Urinary bladder (tissue), 4 donors: ENCODE measurements around the gene GFY. TPM values are rescaled to one million over a fixed set of nuclear protein-coding genes. Genes with fewer than 3 reads are reported as not detected.

ENCODE experiments used
- DNase-seq: peaks from one replicate; pipeline ENCODE4 v3.0.0-alpha.2; 2015; ENCODE audit errors: extremely low spot score
- H3K27ac ChIP-seq: one replicate; pipeline ENCODE4 v1.5.1; 2013; ENCODE audit warnings: low read depth, mild to moderate bottlenecking, moderate library complexity
- H3K36me3 ChIP-seq: one replicate; pipeline ENCODE4 v1.6.1; 2013; ENCODE audit warnings: mild to moderate bottlenecking, moderate library complexity; ENCODE audit not compliant: insufficient read depth
- H3K4me1 ChIP-seq: one replicate; pipeline ENCODE4 v1.6.1; 2013; ENCODE audit warnings: mild to moderate bottlenecking, moderate library complexity; ENCODE audit not compliant: insufficient read depth
- H3K4me3 ChIP-seq: one replicate; pipeline ENCODE4 v1.5.1; 2013; ENCODE audit warnings: low read depth, low read length
- WGBS: extraction: QIAGEN DNeasy Blood & Tissue Kit; methylation state at CpG from one replicate; pipeline ENCODE4 v1.1.7; 2013; 5-methylcytosine and 5-hydroxymethylcytosine counted together
- polyA plus RNA-seq: library from polyadenylated mRNA; stranded (reverse); fragments of 200-250 nt; gene quantifications from one replicate; pipeline ENCODE4 v1.2.3, GENCODE V29; 2013
- total RNA-seq: library from RNA; depleted of rRNA; stranded (reverse); fragments of >200 nt; gene quantifications from one replicate; pipeline ENCODE4 v1.2.3, GENCODE V29; 2014
- donor health status: healthy with polysubstance abuse.
- donor health status: healthy.

GFY gene
- total and polyA plus RNA-seq, 2 donors = not detected

DNA sequence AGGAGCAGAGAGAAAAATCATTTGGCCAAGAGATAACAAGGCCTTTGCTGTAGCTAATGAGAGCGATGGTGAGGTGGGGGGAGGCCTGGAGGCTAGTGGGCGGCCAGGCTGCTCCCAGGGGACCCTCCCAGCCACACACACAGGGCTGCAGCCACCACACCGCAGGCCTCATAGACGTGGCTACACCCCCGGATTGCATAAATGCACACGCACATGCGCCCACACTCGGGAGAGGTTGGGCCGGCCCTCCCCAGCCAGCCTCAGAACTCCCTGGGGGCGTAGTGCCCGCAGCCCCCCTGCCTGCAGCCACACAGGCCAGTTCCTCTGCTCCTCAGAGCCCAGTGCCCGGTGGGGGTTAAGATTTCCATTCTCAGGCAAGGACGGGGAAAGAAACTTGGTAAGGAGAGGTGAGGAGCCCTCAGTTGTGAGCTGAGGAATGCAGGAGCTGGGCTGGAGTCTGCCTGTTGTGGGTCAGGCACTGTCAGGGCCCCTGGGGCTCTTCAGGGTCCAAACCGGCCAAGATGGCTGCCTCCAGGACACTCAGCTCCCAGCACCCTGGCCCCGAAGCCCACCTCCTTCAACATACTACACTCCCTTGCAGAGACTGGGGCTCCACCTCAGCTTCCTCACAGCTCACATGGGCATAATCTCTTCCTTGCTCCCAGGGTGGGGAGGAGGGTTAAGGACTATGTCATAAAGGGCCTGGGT is 9.9 kb upstream of the GFY start:
- Histone ChIP-seq H3K4me3 (no peak overlapping the region), H3K36me3 (no peaks in the 10 kb centered on the region), H3K4me1 (no peaks in the 10 kb centered on the region), H3K27ac (no peak overlapping the region)
- 69% methylated on average over 15 of the region's 15 CpGs for WGBS
- no peak for DNase-seq

DNA sequence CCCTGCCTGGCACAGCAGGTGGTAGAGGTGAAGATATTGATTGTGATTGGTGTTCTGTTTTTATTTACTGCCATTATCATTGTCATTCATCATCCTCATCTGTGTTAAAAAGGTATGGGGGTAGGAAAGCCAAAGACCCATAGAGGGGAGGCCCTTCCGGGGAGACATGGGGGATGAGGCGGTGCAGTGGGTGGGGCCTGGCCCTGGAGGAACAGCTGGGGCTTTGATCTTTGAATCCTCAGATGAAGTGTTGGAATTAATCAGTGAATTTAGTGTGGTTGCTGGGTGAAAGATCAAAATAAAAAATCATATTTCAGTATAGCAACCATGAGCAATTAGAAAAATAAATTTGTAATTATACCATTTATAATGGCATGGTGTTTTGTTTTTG is 9.4 kb upstream of the GFY start:
- no peak for DNase-seq
- Histone ChIP-seq H3K27ac (no peak overlapping the region), H3K4me3 (no peak overlapping the region), H3K36me3 (no peaks in the 10 kb centered on the region), H3K4me1 (no peaks in the 10 kb centered on the region)
- WGBS = 81% methylated on average over 2 of the region's 2 CpGs

DNA sequence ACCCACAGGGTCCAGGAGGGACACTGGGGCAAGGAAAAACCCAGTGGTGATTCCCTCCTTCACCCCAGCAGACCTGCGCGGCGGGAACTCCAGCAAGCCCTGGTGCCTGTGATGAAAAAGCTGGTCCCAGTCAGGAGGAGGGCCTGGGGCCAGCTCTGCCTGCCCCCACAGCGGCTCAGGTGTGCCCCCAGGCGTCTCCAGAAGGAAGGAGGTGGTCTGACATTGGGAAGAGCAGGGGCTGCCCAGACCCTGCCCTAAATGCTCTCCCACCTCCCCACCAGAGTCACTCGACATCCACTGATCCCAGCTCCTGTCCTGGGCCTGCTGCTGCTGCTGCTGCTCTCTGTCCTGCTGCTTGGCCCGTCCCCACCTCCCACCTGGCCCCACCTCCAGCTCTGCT is 8.1 kb upstream of the GFY start:
- Histone ChIP-seq H3K27ac (no peak overlapping the region), H3K4me1 (no peaks in the 10 kb centered on the region), H3K36me3 (no peaks in the 10 kb centered on the region), H3K4me3 (no peak overlapping the region)
- DNase-seq = no peak
- WGBS = 37% methylated on average over 7 of the region's 7 CpGs

DNA sequence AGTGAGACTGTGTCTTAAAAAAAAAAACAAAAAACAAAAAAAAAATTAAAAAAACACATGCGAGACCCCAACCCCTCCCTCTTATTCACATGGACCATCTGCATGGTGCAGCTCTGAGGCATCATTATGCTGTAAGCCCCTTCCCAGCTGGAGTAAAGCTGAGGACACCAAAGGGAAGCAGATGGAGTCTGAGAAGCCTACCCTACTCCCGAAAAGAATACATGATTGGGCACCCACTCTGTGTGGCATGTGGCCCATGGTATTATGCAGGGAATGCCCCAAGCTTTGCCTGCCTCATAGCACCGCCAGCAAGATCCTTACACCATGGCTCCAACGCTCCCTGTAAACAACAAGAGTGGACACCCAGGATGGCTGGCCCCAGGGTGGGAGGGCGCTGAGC is 6.7 kb upstream of the GFY start:
- no peak for DNase-seq
- WGBS = 87% methylated on average over 5 of the region's 5 CpGs

DNA sequence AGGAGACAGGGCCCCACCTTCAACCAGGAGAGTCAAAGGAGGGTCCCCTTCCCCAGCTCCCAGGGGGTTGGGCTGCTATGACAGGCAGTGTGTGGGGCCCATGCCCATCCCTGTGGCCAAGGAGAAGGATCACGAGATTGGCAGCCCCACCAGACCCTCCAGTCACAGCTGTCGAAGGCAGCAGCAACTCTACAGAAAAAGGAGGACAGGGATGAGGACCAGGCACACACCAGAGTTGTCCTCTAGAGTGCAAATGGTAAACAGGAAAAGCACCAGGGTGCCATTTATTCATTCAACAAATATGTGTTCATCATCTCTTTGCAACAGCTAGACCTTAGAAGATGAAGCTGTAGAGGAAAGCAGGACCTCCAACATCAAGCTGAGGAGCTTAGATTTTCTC is 6.0 kb upstream of the GFY start:
- Histone ChIP-seq H3K27ac (no peak overlapping the region), H3K36me3 (no peaks in the 10 kb centered on the region), H3K4me3 (no peak overlapping the region), H3K4me1 (no peaks in the 10 kb centered on the region)
- 75% methylated on average over 2 of the region's 2 CpGs for WGBS
- no peak for DNase-seq

More for the DNA sequence above, 6.7 kb upstream of the GFY start:
- Histone ChIP-seq H3K4me1 (no peaks in the 10 kb centered on the region), H3K36me3 (no peaks in the 10 kb centered on the region), H3K27ac (no peak overlapping the region), H3K4me3 (no peak overlapping the region)

DNA sequence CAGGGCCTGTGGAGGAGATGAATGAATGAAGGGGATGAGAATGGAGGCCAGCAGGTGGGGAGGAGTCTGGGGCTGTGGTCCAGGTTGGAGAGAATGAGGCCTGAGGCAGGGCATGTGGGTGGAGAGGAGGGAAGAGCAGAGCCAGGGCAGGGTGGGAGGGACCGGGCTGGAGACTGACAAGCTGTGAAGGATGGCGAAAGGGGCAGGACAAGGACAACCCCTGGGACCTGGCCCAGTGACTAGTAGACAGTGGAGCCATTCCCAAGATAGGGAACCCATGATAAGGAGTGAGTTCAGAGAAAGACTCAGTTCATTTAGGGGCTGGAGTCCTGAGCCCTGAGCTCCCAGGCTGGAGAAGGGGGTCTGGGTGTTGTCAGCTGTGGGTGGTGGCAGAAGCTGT is 5.0 kb upstream of the GFY start:
- Histone ChIP-seq H3K36me3 (no peaks in the 10 kb centered on the region), H3K4me1 (no peaks in the 10 kb centered on the region), H3K4me3 (no peak overlapping the region), H3K27ac (no peak overlapping the region)
- WGBS = 69% methylated on average over 2 of the region's 2 CpGs
- no peak for DNase-seq

DNA sequence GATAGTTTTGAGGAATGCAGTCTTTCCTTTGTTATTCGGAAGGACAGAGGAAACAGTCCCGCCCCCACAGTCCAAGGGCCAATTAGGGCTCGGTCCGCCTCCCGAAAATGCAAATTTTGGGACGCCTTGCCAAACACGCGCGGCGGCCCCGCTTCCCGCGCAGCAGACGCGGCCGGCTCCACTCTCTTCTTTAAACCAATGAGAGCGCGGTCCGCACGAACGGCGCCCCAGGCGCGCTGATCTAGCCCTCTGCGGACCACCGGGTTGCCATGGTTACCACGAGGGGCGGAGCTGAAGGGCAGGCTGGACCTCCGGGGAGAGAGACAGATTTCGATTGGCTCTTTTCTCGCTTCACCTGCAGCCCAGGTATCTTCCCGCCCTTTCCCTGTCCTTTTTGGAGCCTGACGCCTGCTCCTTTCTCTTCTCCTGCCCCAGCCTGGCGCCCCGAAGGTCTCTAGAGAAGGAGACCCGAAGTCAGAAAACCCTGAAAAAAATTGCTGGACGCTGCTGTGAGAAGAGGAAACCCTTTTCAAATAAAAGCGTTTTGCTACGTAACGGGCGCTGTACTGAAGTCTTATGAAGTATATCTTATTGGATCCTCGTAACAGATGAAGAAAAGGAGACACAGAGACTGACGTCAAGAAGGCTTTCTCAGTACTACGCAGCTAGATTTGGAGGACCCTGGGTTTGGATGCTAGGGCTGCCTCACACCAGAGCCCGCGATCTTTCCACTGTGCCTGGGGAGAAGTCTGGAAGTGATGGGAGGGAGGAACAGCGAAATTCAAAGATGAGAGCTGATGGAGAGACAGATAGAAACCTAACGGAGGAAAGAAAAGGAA is 3.9 kb upstream of the GFY start:
- peak; percentile 28 for DNase-seq
- Histone ChIP-seq H3K4me1 (no peaks in the 10 kb centered on the region), H3K36me3 (no peaks in the 10 kb centered on the region), H3K4me3 (peak overlapping the region; percentile 0), H3K27ac (no peak overlapping the region)
- WGBS = 8% methylated on average over 48 of the region's 48 CpGs

DNA sequence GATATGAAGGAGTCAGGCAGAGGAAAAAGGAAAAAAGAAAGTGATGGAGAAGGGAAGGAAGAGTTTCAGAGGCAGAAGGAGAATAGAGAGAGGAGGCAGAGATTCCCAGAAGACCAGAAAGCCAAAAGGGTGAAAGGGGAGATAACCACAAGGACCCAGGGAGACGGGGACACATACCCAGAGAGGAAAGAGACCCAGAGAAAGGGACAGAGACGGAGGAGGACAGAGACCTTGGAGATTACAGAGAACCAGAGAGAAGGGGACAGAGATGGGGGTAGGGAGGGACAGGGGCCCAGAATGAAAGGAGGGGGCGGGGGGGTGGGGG is 3.3 kb upstream of the GFY start:
- H3K36me3 ChIP-seq = no peaks in the 10 kb centered on the region
- H3K4me3 ChIP-seq = no peak overlapping the region
- no peak overlapping the region for H3K27ac ChIP-seq
- H3K4me1 ChIP-seq = no peaks in the 10 kb centered on the region
- DNase-seq = no peak
- WGBS = 25% methylated on average over 3 of the region's 3 CpGs

DNA sequence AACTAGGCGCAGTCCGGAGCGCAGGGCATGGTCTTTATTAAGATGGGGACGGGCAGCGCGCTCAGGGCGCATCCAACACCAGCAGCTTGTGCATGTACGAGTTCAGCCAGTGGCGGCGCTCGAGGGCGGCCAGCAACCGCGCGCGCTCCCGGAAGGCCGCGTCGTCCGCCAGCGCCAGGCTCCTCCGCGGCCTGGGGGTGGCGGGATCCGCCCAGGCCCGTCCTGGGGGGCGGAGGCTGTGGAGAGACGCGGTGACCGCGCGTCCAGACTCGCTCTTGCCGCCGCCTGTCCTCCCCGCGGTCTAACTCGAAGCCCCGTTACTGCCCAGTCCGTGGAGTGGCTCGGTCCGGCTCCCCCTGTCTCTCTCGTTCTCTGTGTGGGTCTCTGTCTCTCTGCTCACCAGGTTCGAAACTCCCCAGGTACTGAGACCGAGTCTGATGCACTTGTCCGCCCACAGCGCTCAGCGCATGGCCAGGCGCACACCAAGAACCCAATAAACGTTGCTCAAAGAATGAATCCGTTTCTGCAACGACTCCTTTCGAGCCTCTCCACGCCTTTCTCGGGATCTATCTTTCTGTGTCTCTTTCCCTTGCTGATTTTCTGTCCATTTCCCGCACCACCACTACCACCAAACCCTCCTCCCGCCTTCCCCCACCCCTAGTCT is 2.6 kb upstream of the GFY start:
- no peak for DNase-seq
- Histone ChIP-seq H3K4me1 (no peaks in the 10 kb centered on the region), H3K36me3 (no peaks in the 10 kb centered on the region), H3K4me3 (peak overlapping the region; percentile 3), H3K27ac (no peak overlapping the region)
- 2% methylated on average over 58 of the region's 58 CpGs for WGBS

DNA sequence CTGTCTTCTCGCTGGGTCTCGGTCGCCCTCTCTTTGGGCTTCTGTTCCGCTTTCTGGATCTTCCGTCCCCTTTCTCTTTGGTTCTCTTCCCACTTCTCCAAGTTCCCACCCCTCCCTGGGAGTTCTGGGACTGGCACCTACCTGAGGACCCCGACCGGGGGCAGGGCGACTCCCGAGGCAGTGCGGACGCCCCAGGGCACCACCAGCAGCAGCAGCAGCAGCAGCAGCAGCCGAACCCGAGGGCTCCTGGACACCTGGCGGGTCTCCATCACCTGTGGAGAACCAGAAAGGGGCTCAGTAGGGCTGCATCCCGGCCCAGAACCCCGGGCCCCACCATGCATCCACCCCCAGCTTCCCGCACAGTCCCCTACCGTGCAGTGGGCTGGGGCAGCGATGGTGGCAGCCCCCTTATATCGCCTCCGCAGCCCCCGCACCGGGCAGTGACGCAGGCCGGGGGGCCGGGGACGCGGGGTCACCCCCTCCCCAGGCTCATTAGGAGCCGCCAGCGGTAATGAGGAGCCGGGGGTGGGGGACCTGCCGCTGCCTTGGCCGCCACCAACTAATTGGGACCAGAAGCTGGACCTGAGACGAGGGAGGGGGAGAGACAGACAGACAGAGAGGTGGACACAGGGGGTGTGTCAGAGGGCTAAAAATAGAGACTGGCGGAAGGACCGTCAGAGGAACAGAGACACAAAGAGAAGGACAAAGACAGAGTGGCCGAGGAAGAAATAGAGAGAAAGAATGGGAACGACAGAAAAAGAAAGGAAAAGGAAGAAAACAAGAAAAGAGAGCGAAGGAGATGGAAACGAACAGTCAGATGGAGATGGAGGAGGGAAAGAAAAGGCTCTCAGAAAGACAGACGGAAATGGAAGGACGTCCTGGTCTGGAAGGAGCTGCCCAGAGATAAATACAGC is 1.9 kb upstream of the GFY start, which contains the start of gene PTH2:
Gene PTH2 (minus strand): TSS at position 371 of the 914 bp plus-strand sequence. CDS start 102 bp downstream, at position 269.
- 6% methylated on average over 42 of the region's 42 CpGs for WGBS
- H3K4me3 ChIP-seq = peak within 1 kb of the TSS; percentile 3
- no peak for DNase-seq

DNA sequence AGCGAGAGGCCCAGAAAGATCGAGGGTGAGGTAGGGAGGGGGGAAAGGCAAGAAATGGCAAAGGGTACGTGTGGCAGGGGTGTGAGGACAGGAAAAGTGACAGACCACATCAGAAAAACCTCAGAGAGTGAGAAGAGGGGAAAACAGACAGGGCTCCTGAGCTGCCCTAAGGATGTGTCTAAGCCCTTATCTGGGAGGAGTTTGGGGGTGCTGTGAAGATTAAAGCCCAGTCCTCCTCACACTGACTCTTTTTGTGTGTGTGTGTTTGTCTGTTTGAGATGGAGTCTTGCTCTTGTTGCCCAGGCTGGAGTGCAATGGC is 1.2 kb upstream of the GFY start:
- no peak overlapping the region for H3K27ac ChIP-seq
- no peaks in the 10 kb centered on the region for H3K36me3 ChIP-seq
- no peak overlapping the region for H3K4me3 ChIP-seq
- DNase-seq = no peak
- peaks cover 1% of the 10 kb centered on the region for H3K4me1 ChIP-seq
- WGBS = 8% methylated on average over 3 of the region's 3 CpGs

More for the DNA sequence above, 1.9 kb upstream of the GFY start, which contains the start of gene PTH2:
- H3K36me3 ChIP-seq = no peaks in the 10 kb centered on the region
- peaks cover 1% of the 10 kb centered on the region for H3K4me1 ChIP-seq
- no peak within 1 kb of the TSS for H3K27ac ChIP-seq

DNA sequence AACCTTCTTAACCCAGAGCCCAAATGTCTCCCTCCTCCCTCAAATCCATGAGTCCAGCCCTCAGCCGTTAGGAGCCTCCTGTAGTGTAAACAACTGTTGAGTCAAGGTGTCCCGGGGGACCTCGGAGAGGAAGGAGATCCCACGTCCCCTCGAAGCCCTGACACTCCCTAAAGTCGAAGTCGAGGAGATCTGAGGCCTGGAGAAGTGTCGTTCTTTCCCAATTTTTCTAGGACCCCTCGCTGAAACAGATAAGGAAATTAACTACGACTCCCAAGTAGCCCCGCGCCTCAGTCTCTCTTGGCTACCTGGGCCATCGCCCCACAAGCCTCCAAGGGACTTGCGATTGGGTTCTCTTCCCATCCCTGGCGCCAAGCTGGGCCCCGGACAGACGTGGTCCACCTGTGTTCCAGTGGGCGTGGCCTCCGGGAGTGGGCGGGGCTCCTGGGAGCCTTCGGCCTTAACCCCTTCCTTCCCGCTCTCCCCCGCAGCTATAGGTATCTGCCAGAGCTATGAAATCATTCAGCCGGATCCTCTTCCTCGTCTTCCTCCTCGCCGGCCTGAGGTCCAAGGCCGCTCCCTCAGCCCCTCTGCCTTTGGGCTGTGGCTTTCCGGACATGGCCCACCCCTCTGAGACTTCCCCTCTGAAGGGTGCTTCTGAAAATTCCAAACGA is 869 bp downstream of the GFY start:
- H3K4me3 ChIP-seq = no peak overlapping the region
- no peaks in the 10 kb centered on the region for H3K36me3 ChIP-seq
- DNase-seq = no peak
- 3% methylated on average over 30 of the region's 30 CpGs for WGBS
- peaks cover 1% of the 10 kb centered on the region for H3K4me1 ChIP-seq
- no peak overlapping the region for H3K27ac ChIP-seq

DNA sequence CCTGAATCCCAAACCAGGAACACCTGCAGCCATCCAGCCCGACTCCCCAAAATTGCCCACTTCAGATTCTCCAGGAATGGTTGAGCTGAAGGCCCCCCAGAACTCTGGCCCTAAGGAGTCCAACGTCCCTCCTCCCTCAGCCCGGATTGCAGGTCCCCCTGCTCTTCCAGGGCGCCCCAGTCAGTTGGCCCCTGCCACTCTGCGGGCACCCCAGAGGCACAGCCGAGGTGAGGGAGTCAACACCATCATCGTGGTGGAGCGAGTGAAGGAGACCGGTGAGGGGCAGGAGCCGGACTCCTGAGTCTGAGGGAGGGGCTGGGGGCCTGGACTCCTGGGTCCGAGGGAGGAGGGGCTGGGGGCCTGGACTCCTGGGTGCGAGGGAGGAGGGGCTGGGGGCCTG is 2.2 kb downstream of the GFY start:
- peaks cover 1% of the 10 kb centered on the region for H3K4me1 ChIP-seq
- 55% methylated on average over 12 of the region's 12 CpGs for WGBS
- DNase-seq = no peak
- H3K4me3 ChIP-seq = no peak overlapping the region
- no peak overlapping the region for H3K27ac ChIP-seq
- no peaks in the 10 kb centered on the region for H3K36me3 ChIP-seq
